ENCODE measurements around the gene ELAVL2. TPM values are rescaled to one million over a fixed set of nuclear protein-coding genes. Genes with fewer than 3 reads are reported as not detected.
"Not testable (repeated sequence)": the region's sequence is repeated elsewhere in the genome, so short reads cannot be mapped to it uniquely, and the experiment has no call there.

The ELAVL2 gene
- polyA plus RNA-seq, 1 donor from 2014 or later: 106 TPM

- Histone ChIP-seq H2AFZ (ENCODE audit: low read depth, low read length) (no peak overlapping the region), H3F3A (ENCODE audit: insufficient read depth, low read length, poor library complexity, severe bottlenecking) (no peaks in the 10 kb centered on the region), H3K27me3 (ENCODE audit: insufficient read depth, low read depth, low read length) (no peaks in the 10 kb centered on the region), H3K4me2 (ENCODE audit: low read length) (no peak overlapping the region), H3K79me2 (replicated peaks; ENCODE audit: insufficient read depth, low read length) (peaks cover 8% of the 10 kb centered on the region), H3K27ac (ENCODE audit: low read length) (no peak overlapping the region), H3K9me3 (ENCODE audit: low read length) (no peaks in the 10 kb centered on the region), H3K9ac (ENCODE audit: low read length) (no peak overlapping the region), H3K36me3 (ENCODE audit: insufficient read depth, low read length) (no peaks in the 10 kb centered on the region), H3K4me3 (ENCODE audit: low read length) (no peak overlapping the region), H3K9me2 (ENCODE audit: insufficient read depth, low read length) (no peaks in the 10 kb centered on the region), H4K20me1 (ENCODE audit: insufficient read depth) (no peaks in the 10 kb centered on the region)
- TF ChIP-seq, protein P1, sequence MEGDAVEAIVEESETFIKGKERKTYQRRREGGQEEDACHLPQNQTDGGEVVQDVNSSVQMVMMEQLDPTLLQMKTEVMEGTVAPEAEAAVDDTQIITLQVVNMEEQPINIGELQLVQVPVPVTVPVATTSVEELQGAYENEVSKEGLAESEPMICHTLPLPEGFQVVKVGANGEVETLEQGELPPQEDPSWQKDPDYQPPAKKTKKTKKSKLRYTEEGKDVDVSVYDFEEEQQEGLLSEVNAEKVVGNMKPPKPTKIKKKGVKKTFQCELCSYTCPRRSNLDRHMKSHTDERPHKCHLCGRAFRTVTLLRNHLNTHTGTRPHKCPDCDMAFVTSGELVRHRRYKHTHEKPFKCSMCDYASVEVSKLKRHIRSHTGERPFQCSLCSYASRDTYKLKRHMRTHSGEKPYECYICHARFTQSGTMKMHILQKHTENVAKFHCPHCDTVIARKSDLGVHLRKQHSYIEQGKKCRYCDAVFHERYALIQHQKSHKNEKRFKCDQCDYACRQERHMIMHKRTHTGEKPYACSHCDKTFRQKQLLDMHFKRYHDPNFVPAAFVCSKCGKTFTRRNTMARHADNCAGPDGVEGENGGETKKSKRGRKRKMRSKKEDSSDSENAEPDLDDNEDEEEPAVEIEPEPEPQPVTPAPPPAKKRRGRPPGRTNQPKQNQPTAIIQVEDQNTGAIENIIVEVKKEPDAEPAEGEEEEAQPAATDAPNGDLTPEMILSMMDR (IDR thresholded peaks at IDR 0.05; ENCODE audit: poor library complexity, severe bottlenecking): no peak
- TF ChIP-seq EP300 (conservative IDR thresholded peaks at IDR 0.05; ENCODE audit: poor library complexity, severe bottlenecking) (no peak), SMC3 (conservative IDR thresholded peaks at IDR 0.05; ENCODE audit: poor library complexity) (no peak), EZH2 (IDR thresholded peaks at IDR 0.05; ENCODE audit: borderline replicate concordance, insufficient read depth, low read length, poor library complexity, severe bottlenecking) (no peak), REST (IDR thresholded peaks at IDR 0.05; ENCODE audit: borderline replicate concordance) (no peak), TAF1 (IDR thresholded peaks at IDR 0.05; ENCODE audit: low read depth) (no peak), MXI1 (conservative IDR thresholded peaks at IDR 0.05; ENCODE audit: poor library complexity, severe bottlenecking) (no peak), RAD21 (conservative IDR thresholded peaks at IDR 0.05) (no peak), POLR2AphosphoS5 (IDR thresholded peaks at IDR 0.05) (no peak)
Measured at GRCh38 chr9:23725279-23725946, 100.6 kb downstream of the ELAVL2 start.

GRCh38 chr9:23723672-23724071 is 102.4 kb downstream of the ELAVL2 start:
- Histone ChIP-seq H3K27ac (ENCODE audit: low read length) (no peak overlapping the region), H3K27me3 (ENCODE audit: insufficient read depth, low read depth, low read length) (no peaks in the 10 kb centered on the region), H3K9me3 (ENCODE audit: low read length) (no peaks in the 10 kb centered on the region), H3K79me2 (replicated peaks; ENCODE audit: insufficient read depth, low read length) (peaks cover 8% of the 10 kb centered on the region), H3F3A (ENCODE audit: insufficient read depth, low read length, poor library complexity, severe bottlenecking) (no peaks in the 10 kb centered on the region), H3K4me3 (ENCODE audit: low read length) (no peak overlapping the region), H3K9me2 (ENCODE audit: insufficient read depth, low read length) (no peaks in the 10 kb centered on the region), H3K4me2 (ENCODE audit: low read length) (no peak overlapping the region), H3K36me3 (ENCODE audit: insufficient read depth, low read length) (no peaks in the 10 kb centered on the region), H4K20me1 (ENCODE audit: insufficient read depth) (no peaks in the 10 kb centered on the region), H3K9ac (ENCODE audit: low read length) (no peak overlapping the region), H2AFZ (ENCODE audit: low read depth, low read length) (no peak overlapping the region)
- TF ChIP-seq EP300 (conservative IDR thresholded peaks at IDR 0.05; ENCODE audit: poor library complexity, severe bottlenecking) (no peak), TAF1 (IDR thresholded peaks at IDR 0.05; ENCODE audit: low read depth) (no peak), EZH2 (IDR thresholded peaks at IDR 0.05; ENCODE audit: borderline replicate concordance, insufficient read depth, low read length, poor library complexity, severe bottlenecking) (no peak), RAD21 (conservative IDR thresholded peaks at IDR 0.05) (no peak), MXI1 (conservative IDR thresholded peaks at IDR 0.05; ENCODE audit: poor library complexity, severe bottlenecking) (no peak), REST (IDR thresholded peaks at IDR 0.05; ENCODE audit: borderline replicate concordance) (no peak), SMC3 (conservative IDR thresholded peaks at IDR 0.05; ENCODE audit: poor library complexity) (no peak), POLR2AphosphoS5 (IDR thresholded peaks at IDR 0.05) (no peak)
- TF ChIP-seq, protein P1 (IDR thresholded peaks at IDR 0.05; ENCODE audit: poor library complexity, severe bottlenecking): no peak

DNA sequence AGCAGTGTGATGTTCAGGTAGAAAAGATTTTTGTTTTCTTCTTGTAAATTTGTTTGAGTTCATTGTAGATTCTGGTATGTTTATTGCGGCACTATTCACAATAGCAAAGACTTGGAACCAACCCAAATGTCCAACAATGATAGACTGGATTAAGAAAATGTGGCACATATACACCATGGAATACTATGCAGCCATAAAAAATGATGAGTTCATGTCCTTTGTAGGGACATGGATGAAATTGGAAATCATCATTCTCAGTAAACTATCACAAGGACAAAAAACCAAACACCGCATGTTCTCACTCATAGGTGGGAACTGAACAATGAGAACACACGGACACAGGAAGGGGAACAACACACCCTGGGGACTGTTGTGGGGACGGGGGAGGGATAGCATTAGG is 103.0 kb downstream of the ELAVL2 start:
- H3K4me2 ChIP-seq (ENCODE audit: low read length); H3K36me3 ChIP-seq (ENCODE audit: insufficient read depth, low read length); H3K9me3 ChIP-seq (ENCODE audit: low read length); H3F3A ChIP-seq (ENCODE audit: insufficient read depth, low read length, poor library complexity, severe bottlenecking); H4K20me1 ChIP-seq (ENCODE audit: insufficient read depth); H3K9ac ChIP-seq (ENCODE audit: low read length); H2AFZ ChIP-seq (ENCODE audit: low read depth, low read length); H3K27me3 ChIP-seq (ENCODE audit: insufficient read depth, low read depth, low read length); H3K9me2 ChIP-seq (ENCODE audit: insufficient read depth, low read length); H3K4me3 ChIP-seq (ENCODE audit: low read length); H3K79me2 ChIP-seq (replicated peaks; ENCODE audit: insufficient read depth, low read length); H3K27ac ChIP-seq (ENCODE audit: low read length): not testable (repeated sequence)
